Hepatocyte (in vitro differentiated cells): ENCODE data around the gene THSD4.

Experiments
- CTCF ChIP-seq: fragments of 200-600 bp; sonication (generic); IDR thresholded peaks from 2 replicates; pipeline ENCODE4 v1.5.1; 2016; ENCODE audit warnings: antibody characterized with exemption, mild to moderate bottlenecking; ENCODE audit not compliant: poor library complexity
- EZH2 ChIP-seq: fragments of 200-600 bp; sonication (generic); IDR thresholded peaks from 2 replicates; pipeline ENCODE4 v1.6.1; 2016; ENCODE audit warnings: antibody characterized with exemption, mild to moderate bottlenecking, borderline replicate concordance
- EZH2phosphoT487 ChIP-seq: fragments of 200-600 bp; sonication (generic); IDR thresholded peaks from one replicate; pipeline ENCODE4 v1.6.1; 2018; ENCODE audit warnings: antibody characterized with exemption, mild to moderate bottlenecking, low read depth, moderate library complexity; ENCODE audit not compliant: unreplicated experiment, severe bottlenecking

- TF ChIP-seq CTCF (no peak), EZH2phosphoT487 (no peak), EZH2 (no peak)
Observed at GRCh38 chr15:71069693-71070092, 45.6 kb upstream of the THSD4 start.
